ENCODE results near the gene MAGEA6. TPM values are rescaled to one million over a fixed set of nuclear protein-coding genes. Genes with fewer than 3 reads are reported as not detected.

MAGEA6 gene
- total RNA-seq, 1 donor from 2014 or later = not detected

DNA sequence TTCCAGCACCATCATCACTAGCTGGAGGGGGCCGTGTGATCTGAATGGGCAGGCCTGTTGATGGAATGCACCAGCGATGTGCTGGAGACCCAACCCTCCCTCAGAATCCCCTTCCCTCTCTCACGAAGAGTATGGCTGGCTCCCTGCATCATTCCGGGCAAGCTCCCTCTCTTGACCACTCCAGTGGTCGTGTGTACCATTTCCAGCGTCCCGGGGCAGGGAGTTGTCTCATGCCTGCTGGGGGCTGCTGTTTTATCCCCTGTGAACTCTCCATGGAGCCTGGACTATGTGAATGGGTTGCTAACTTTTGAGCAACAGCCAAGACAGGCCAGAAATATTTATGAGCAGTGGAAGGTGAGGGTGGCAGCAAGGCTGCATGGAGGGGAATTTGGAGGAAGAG lies 44.1 kb downstream of the MAGEA6 start:
- Histone ChIP-seq H3K9me3 (no peaks in the 10 kb centered on the region), H3K36me3 (no peaks in the 10 kb centered on the region), H3K27me3 (no peaks in the 10 kb centered on the region), H3K4me1 (no peaks in the 10 kb centered on the region), H3K4me3 (no peak overlapping the region), H3K27ac (no peak overlapping the region)
- TF ChIP-seq, protein P1, sequence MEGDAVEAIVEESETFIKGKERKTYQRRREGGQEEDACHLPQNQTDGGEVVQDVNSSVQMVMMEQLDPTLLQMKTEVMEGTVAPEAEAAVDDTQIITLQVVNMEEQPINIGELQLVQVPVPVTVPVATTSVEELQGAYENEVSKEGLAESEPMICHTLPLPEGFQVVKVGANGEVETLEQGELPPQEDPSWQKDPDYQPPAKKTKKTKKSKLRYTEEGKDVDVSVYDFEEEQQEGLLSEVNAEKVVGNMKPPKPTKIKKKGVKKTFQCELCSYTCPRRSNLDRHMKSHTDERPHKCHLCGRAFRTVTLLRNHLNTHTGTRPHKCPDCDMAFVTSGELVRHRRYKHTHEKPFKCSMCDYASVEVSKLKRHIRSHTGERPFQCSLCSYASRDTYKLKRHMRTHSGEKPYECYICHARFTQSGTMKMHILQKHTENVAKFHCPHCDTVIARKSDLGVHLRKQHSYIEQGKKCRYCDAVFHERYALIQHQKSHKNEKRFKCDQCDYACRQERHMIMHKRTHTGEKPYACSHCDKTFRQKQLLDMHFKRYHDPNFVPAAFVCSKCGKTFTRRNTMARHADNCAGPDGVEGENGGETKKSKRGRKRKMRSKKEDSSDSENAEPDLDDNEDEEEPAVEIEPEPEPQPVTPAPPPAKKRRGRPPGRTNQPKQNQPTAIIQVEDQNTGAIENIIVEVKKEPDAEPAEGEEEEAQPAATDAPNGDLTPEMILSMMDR (IDR thresholded peaks at IDR 0.05) = no peak
- no peak for DNase-seq
- no peak for ATAC-seq
- intact Hi-C loops (cut with DNase I) = no loop called here

Other genes starting within 250 kb of the MAGEA6 start
- not detected for gene GABRQ, start 131.8 kb downstream of the MAGEA6 start, total RNA-seq
- not detected for gene MAGEA3, start 70.9 kb downstream of the MAGEA6 start, total RNA-seq
- not detected for gene CSAG2, start 60.4 kb downstream of the MAGEA6 start, total RNA-seq
- gene MAGEA2B, start 55.1 kb downstream of the MAGEA6 start, total RNA-seq = not detected
- not detected for gene CSAG1, start 36.0 kb downstream of the MAGEA6 start, total RNA-seq
- gene MAGEA12, start 35.9 kb downstream of the MAGEA6 start, total RNA-seq = not detected
- gene MAGEA2, start 15.8 kb downstream of the MAGEA6 start, total RNA-seq = not detected
- gene CSAG3, start 10.5 kb downstream of the MAGEA6 start, total RNA-seq = not detected
- 20.9 TPM for gene CETN2, start 61.1 kb upstream of the MAGEA6 start, total RNA-seq
- 27.0 TPM for gene NSDHL, start 61.4 kb upstream of the MAGEA6 start, total RNA-seq
- 16.3 TPM for gene ZNF185, start 128.4 kb upstream of the MAGEA6 start, total RNA-seq
- not detected for gene PNMA5, start 224.4 kb upstream of the MAGEA6 start, total RNA-seq